ENCODE measurements around the gene MAPKAPK2.

Gene MAPKAPK2

DNA sequence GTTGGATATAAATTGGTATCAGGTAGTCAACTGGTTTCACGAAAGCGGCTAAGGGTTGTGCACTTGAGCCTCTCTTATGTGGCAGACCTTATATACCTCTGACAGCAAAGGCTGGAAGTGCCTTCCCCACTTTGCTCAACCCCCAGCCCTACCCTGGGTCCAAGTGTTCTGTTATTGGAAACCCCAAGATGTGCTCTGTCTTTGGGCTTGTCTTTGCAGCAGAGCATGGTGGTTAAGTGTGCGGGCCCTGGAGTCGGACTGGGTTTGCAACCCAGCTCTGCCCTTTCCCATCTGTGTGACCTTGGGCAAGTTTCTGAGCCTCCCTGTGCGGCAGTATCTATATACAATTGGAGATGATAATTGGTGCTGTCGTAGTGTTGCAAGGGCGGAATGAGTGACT, 98.8 kb downstream of the MAPKAPK2 start:
- no peak for DNase-seq

Data from activated gamma-delta T cell (primary cell).